ENCODE results near the gene CAMSAP1. TPM values are rescaled to one million over a fixed set of nuclear protein-coding genes. Genes with fewer than 3 reads are reported as not detected.
A peak's percentile ranks its signal among the peaks of the same experiment; 100 is the strongest.

CAMSAP1 gene
- total RNA-seq, 2 experiments from 2014 or later, result 30.4 to 33.0 TPM

- CTCF ChIA-PET (ENCODE audit: unreplicated experiment), result no interaction called here
- Histone ChIP-seq H3K4me2 (ENCODE audit: low read length) (no peak overlapping the region), H3K36me3 (ENCODE audit: insufficient read depth, low read length) (peaks cover 48% of the 10 kb centered on the region), H3K4me3 (ENCODE audit: low read depth, low read length, poor library complexity, severe bottlenecking) (no peak overlapping the region), H3K4me1 (ENCODE audit: insufficient read depth, low read length, poor library complexity, severe bottlenecking) (peaks cover 28% of the 10 kb centered on the region), H4K20me1 (ENCODE audit: insufficient read depth, low read length) (peaks cover 6% of the 10 kb centered on the region; the same call in 1 of the 2 replicates), H3K79me2 (ENCODE audit: insufficient read depth, low read depth, low read length) (peaks cover 23% of the 10 kb centered on the region), H3K9me2 (ENCODE audit: insufficient read depth, low read length) (no peaks in the 10 kb centered on the region), H3K27ac (ENCODE audit: low read depth, low read length, poor library complexity, severe bottlenecking) (no peak overlapping the region), H2AFZ (ENCODE audit: low read length) (no peak overlapping the region), H3K9me3 (ENCODE audit: low read length) (peaks cover 13% of the 10 kb centered on the region; the same call in 1 of the 2 replicates)
- no peak for TF ChIP-seq CTCF (conservative IDR thresholded peaks at IDR 0.05; ENCODE audit: low read length)
- TF ChIP-seq EZH2phosphoT487 (IDR thresholded peaks at IDR 0.05; ENCODE audit: borderline replicate concordance, low read depth, low read length), result no peak
- no peak for DNase-seq (ENCODE audit: low spot score)
- POLR2A ChIA-PET, result no interaction called here
- BruUV-seq (replicated peaks), result no TSS peak
- intact Hi-C loops (cut with micrococcal nuclease; ENCODE audit: unreplicated experiment), result no loop called here
These were observed 3.4 kb upstream of the CAMSAP1 start for GRCh38 chr9:135910757-135911156.

GRCh38 chr9:135910216-135910615, 2.9 kb upstream of the CAMSAP1 start:
- intact Hi-C loops (cut with micrococcal nuclease; ENCODE audit: unreplicated experiment), result no loop called here
- no peak overlapping the region for H3K4me3 ChIP-seq (ENCODE audit: low read depth, low read length, poor library complexity, severe bottlenecking)
- POLR2A ChIA-PET, result no interaction called here
- H3K4me2 ChIP-seq (ENCODE audit: low read length), result peak overlapping the region; percentile 20; the same call in 1 of the 2 replicates
- H3K9me3 ChIP-seq (ENCODE audit: low read length), result peaks cover 8% of the 10 kb centered on the region; the same call in 1 of the 2 replicates
- H4K20me1 ChIP-seq (ENCODE audit: insufficient read depth, low read length), result peaks cover 12% of the 10 kb centered on the region; the same call in 1 of the 2 replicates
- no peak overlapping the region for H2AFZ ChIP-seq (ENCODE audit: low read length)
- TF ChIP-seq EZH2phosphoT487 (IDR thresholded peaks at IDR 0.05; ENCODE audit: borderline replicate concordance, low read depth, low read length) (no peak), CTCF (conservative IDR thresholded peaks at IDR 0.05; ENCODE audit: low read length) (no peak)
- BruUV-seq (replicated peaks), result no TSS peak
- peaks cover 28% of the 10 kb centered on the region for H3K79me2 ChIP-seq (ENCODE audit: insufficient read depth, low read depth, low read length)
- no peak for DNase-seq (ENCODE audit: low spot score)
- no peak overlapping the region for H3K27ac ChIP-seq (ENCODE audit: low read depth, low read length, poor library complexity, severe bottlenecking)
- peaks cover 33% of the 10 kb centered on the region for H3K4me1 ChIP-seq (ENCODE audit: insufficient read depth, low read length, poor library complexity, severe bottlenecking)
- no peaks in the 10 kb centered on the region for H3K9me2 ChIP-seq (ENCODE audit: insufficient read depth, low read length)
- CTCF ChIA-PET (ENCODE audit: unreplicated experiment), result no interaction called here
- H3K36me3 ChIP-seq (ENCODE audit: insufficient read depth, low read length), result peaks cover 43% of the 10 kb centered on the region

GRCh38 chr9:135909371-135909770, 2.0 kb upstream of the CAMSAP1 start:
- BruUV-seq (replicated peaks), result no TSS peak
- intact Hi-C loops (cut with micrococcal nuclease; ENCODE audit: unreplicated experiment), result loop anchor here (5.0 kb wide), 1 partner anchor 47 kb away; no protein-coding TSS in a partner anchor
- Histone ChIP-seq H3K27ac (ENCODE audit: low read depth, low read length, poor library complexity, severe bottlenecking) (no peak overlapping the region), H3K79me2 (ENCODE audit: insufficient read depth, low read depth, low read length) (peaks cover 37% of the 10 kb centered on the region), H3K4me2 (ENCODE audit: low read length) (peak overlapping the region; percentile 76), H3K4me3 (ENCODE audit: low read depth, low read length, poor library complexity, severe bottlenecking) (peak overlapping the region; percentile 81), H2AFZ (ENCODE audit: low read length) (no peak overlapping the region), H3K9me3 (ENCODE audit: low read length) (no peaks in the 10 kb centered on the region), H3K4me1 (ENCODE audit: insufficient read depth, low read length, poor library complexity, severe bottlenecking) (peaks cover 38% of the 10 kb centered on the region), H3K9me2 (ENCODE audit: insufficient read depth, low read length) (no peaks in the 10 kb centered on the region), H4K20me1 (ENCODE audit: insufficient read depth, low read length) (peaks cover 16% of the 10 kb centered on the region; the same call in 1 of the 2 replicates), H3K36me3 (ENCODE audit: insufficient read depth, low read length) (peaks cover 40% of the 10 kb centered on the region)
- no peak for DNase-seq (ENCODE audit: low spot score)
- POLR2A ChIA-PET, result no interaction called here
- CTCF ChIA-PET (ENCODE audit: unreplicated experiment), result no interaction called here
- no peak for TF ChIP-seq EZH2phosphoT487 (IDR thresholded peaks at IDR 0.05; ENCODE audit: borderline replicate concordance, low read depth, low read length)
- no peak for TF ChIP-seq CTCF (conservative IDR thresholded peaks at IDR 0.05; ENCODE audit: low read length)

Measured in OCI-LY7 (cell line).